ENCODE results near the gene CAPN15. TPM values are rescaled to one million over a fixed set of nuclear protein-coding genes. Genes with fewer than 3 reads are reported as not detected.

Gene CAPN15
- total RNA-seq, 6 donors from 2014 or later, result 27.3 to 84.5 (median 66.1) TPM

DNA sequence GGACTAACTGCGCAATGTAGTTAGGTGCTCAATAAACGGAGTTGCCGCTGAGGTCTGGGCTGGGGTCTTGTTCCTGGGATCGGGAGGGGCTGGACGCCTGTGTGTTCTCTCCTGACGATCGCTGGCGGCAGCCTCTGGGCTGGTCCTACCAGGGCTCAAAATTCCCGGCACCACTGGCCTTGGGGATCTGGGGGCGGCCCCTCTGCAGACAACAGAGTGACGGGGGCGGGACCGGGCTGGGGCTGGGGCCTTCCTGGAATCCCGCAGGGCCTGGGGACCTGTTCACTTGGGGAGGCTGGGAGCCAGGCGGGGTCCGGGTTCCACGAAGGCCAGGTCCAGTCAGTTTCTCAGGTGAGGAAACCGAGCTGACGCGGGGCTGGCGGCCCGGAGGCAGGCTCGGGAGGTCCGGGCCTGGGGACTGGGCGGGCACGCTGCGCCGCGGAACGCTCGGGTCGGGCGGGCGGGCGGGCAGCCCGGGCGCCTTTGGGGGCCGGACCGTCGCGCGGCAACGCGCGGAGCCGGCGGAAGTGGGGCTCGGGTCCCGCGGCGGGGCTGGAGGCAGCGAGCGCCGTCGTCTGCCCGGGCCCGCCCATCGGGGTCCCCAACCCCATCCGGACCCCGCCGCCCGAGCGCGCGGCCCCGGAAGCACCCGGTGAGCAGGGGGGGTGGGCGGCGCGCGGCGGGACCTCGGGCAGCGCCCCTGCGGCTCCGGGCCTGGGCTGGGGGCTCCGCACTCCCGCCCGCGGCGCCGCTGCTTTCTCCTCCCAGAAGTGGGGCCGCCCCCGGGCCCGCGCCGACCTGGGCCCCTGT is 42.1 kb downstream of the CAPN15 start, which contains the start of gene PIGQ:
PIGQ (plus strand) TSS at position 524 of the 810 bp plus-strand sequence. CDS start 4,107 bp downstream, outside the sequence.
- DNase-seq (peak; percentile 69 to 94), ATAC-seq (ENCODE audit: low FRiP score in 2 of 2) (peak in 1 of 2 donors; percentile 78)
- WGBS, 2 donors, result 10% methylated on average over 15 of the region's 87 CpGs; no CpG with 5 or more reads in 1 of the 2 donors
- Histone ChIP-seq H3K4me1 (peaks cover 32 to 60% (median 37%) of the 10 kb centered on the region in 4 donors), H3K27me3 (no peaks in the 10 kb centered on the region), H3K36me3 (peaks cover under 1 to 13% (median 9%) of the 10 kb centered on the region in 4 donors), H3K9me3 (no peaks in the 10 kb centered on the region), H3K4me3 (peak within 1 kb of the TSS; percentile 81 to 99 (median 98)), H3K27ac (peak within 1 kb of the TSS; percentile 77 to 88 (median 84))
- peak in 1 of 4 donors; percentile 56 for TF ChIP-seq POLR2A (IDR thresholded peaks at IDR 0.05)
- TF ChIP-seq, protein P1, sequence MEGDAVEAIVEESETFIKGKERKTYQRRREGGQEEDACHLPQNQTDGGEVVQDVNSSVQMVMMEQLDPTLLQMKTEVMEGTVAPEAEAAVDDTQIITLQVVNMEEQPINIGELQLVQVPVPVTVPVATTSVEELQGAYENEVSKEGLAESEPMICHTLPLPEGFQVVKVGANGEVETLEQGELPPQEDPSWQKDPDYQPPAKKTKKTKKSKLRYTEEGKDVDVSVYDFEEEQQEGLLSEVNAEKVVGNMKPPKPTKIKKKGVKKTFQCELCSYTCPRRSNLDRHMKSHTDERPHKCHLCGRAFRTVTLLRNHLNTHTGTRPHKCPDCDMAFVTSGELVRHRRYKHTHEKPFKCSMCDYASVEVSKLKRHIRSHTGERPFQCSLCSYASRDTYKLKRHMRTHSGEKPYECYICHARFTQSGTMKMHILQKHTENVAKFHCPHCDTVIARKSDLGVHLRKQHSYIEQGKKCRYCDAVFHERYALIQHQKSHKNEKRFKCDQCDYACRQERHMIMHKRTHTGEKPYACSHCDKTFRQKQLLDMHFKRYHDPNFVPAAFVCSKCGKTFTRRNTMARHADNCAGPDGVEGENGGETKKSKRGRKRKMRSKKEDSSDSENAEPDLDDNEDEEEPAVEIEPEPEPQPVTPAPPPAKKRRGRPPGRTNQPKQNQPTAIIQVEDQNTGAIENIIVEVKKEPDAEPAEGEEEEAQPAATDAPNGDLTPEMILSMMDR (IDR thresholded peaks at IDR 0.05), result no peak

DNA sequence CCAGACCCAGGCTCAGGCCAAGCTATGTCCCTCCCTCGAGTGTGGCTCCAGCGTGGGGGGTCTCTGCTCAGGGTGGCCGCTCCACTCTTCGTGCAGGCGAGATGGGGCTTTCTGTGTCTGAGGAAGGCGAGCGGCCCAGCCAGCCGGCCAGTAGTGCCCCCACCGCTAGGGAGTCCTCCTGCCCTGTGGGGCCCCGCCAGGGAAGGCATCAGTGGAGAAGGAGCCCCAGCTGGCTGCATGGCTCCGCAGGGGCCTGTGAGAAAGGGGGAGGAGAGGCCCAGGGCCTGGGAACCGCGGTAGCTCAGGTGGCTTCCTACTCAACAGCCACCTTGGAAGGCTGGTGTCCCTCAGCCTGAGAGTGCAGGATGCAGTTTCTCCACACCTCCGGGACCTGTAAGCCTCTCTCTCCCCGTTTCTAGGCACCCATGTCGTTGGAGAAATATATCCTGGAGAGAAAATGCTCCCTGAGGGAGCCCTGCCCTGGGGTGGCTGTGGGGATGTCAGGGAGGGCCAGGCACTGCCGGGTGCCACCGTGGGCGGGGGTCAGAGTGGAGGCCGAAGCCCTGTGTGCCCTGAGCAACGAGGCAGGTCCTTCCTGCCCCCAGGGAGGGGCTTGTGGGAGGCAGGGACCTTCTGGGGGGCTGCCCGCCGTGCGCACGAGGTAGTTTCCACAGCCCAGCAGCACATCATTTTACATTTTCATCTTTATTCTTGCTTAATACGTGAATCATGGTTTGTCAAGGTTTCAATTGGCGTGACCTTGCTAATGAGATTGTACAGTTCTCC is 45.5 kb downstream of the CAPN15 start:
- DNase-seq, result peak in 1 of 2 donors; percentile 79
- Histone ChIP-seq H3K27ac (no peak overlapping the region), H3K4me1 (peaks cover 15 to 30% (median 18%) of the 10 kb centered on the region in 4 donors), H3K27me3 (no peaks in the 10 kb centered on the region), H3K4me3 (no peak overlapping the region), H3K9me3 (no peaks in the 10 kb centered on the region), H3K36me3 (peaks cover 5 to 28% (median 24%) of the 10 kb centered on the region in 4 donors)
- 86 to 91% methylated on average over 15 to 27 of the region's 27 CpGs for WGBS, 2 donors
- TF ChIP-seq, protein P1 (IDR thresholded peaks at IDR 0.05), result no peak
- TF ChIP-seq POLR2AphosphoS5 (IDR thresholded peaks at IDR 0.05) (no peak), EP300 (IDR thresholded peaks at IDR 0.05) (no peak), POLR2A (IDR thresholded peaks at IDR 0.05) (no peak)
- no peak for ATAC-seq (ENCODE audit: low FRiP score in 2 of 2)

DNA sequence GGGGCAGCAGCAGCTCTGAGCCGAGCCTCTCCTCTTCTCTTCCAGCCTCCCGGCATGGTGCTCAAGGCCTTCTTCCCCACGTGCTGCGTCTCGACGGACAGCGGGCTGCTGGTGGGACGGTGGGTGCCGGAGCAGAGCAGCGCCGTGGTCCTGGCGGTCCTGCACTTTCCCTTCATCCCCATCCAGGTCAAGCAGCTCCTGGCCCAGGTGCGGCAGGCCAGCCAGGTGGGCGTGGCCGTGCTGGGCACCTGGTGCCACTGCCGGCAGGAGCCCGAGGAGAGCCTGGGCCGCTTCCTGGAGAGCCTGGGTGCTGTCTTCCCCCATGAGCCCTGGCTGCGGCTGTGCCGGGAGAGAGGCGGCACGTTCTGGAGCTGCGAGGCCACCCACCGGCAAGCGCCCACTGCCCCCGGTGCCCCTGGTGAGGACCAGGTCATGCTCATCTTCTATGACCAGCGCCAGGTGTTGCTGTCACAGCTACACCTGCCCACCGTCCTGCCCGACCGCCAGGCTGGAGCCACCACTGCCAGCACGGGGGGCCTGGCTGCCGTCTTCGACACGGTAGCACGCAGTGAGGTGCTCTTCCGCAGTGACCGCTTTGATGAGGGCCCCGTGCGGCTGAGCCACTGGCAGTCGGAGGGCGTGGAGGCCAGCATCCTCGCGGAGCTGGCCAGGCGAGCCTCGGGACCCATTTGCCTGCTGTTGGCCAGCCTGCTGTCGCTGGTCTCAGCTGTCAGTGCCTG is 46.7 kb downstream of the CAPN15 start:
- Histone ChIP-seq H3K4me3 (no peak overlapping the region), H3K9me3 (no peaks in the 10 kb centered on the region), H3K4me1 (peaks cover 14 to 26% (median 16%) of the 10 kb centered on the region in 4 donors), H3K27me3 (no peaks in the 10 kb centered on the region), H3K27ac (no peak overlapping the region), H3K36me3 (peaks cover 5 to 28% (median 24%) of the 10 kb centered on the region in 4 donors)
- ATAC-seq (ENCODE audit: low FRiP score in 2 of 2) (no peak), DNase-seq (peak in 1 of 2 donors; percentile 77)
- 97% methylated on average over 32 of the region's 46 CpGs; no CpG with 5 or more reads in 1 of the 2 donors for WGBS, 2 donors
- TF ChIP-seq, protein P1 (IDR thresholded peaks at IDR 0.05), result no peak
- no peak for TF ChIP-seq POLR2A (IDR thresholded peaks at IDR 0.05)
- TF ChIP-seq EP300 (IDR thresholded peaks at IDR 0.05), result no peak
- no peak for TF ChIP-seq POLR2AphosphoS5 (IDR thresholded peaks at IDR 0.05)

DNA sequence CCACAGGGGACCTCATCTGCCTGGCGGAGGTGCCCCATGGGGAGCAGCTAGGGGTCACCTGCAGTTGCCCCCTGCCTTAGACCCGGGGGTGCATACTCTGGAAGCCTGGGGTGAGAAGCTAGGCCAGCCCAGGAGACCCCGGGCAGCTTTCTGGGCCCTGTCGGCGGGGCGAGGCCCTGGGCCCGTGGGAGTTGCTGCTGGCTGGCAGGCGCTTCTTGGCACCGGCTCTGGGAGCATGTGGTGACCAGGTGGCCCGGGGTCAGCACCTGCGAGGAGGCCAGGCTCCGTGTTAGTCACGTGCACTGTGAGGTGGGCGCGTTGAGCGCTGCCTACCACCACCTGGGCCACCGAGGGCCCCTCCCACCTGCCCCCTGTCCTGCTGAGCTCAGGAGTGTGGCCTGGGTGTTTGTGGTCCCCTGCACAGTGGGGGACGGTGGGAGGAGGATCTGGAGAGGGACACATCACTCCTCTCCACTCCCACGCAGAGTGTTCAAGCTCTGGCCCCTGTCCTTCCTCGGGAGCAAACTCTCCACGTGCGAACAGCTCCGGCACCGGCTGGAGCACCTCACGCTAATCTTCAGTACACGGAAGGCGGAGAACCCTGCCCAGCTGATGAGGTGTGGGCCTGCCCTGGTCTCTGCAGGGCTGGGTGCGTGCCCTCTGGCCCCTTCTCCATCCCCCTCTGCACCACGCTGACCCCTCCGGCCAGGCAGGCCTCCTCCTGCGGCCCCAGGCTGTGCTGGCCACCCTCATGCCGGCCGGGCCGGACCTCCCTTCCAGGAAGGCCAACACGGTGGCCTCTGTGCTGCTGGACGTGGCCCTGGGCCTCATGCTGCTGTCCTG is 48.1 kb downstream of the CAPN15 start:
- DNase-seq (peak in 1 of 2 donors; percentile 73), ATAC-seq (ENCODE audit: low FRiP score in 2 of 2) (no peak)
- H3K27me3 ChIP-seq, result no peaks in the 10 kb centered on the region
- H3K4me3 ChIP-seq, result no peak overlapping the region
- peaks cover 5 to 29% (median 24%) of the 10 kb centered on the region in 4 donors for H3K36me3 ChIP-seq
- WGBS, 2 donors, result 91 to 94% methylated on average over 22 to 32 of the region's 36 CpGs
- TF ChIP-seq EP300 (IDR thresholded peaks at IDR 0.05), result no peak
- no peak for TF ChIP-seq POLR2AphosphoS5 (IDR thresholded peaks at IDR 0.05)
- peak in 1 of 4 donors; percentile 3 for TF ChIP-seq POLR2A (IDR thresholded peaks at IDR 0.05)
- TF ChIP-seq, protein P1 (IDR thresholded peaks at IDR 0.05), result no peak
- no peaks in the 10 kb centered on the region for H3K9me3 ChIP-seq
- peaks cover 10 to 19% (median 12%) of the 10 kb centered on the region in 4 donors for H3K4me1 ChIP-seq
- no peak overlapping the region for H3K27ac ChIP-seq
